IMR-90 (cell line): ENCODE results near the gene OR4Q2. TPM values are rescaled to one million over a fixed set of nuclear protein-coding genes. Genes with fewer than 3 reads are reported as not detected.

ENCODE experiments used
- ATAC-seq: fragments of 200-7000 bp; cut with Tn5 transposase; 2 replicates; pipeline ENCODE4 v1.9.1; 2020; ENCODE audit warnings: low read depth, mild to moderate bottlenecking, moderate library complexity
- BruUV-seq: library from RNA; stranded (reverse); fragments of 400-500 nt; replicated peaks from 2 replicates; lab custom pipeline; 2021; lab: Mats Ljungman, UMichigan
- CTCF ChIA-PET: fragments of 300-600 bp; formaldehyde crosslinking; extraction: SDS; loops from one replicate; lab custom pipeline; 2021; ENCODE audit warnings: antibody characterized with exemption; lab: Yijun Ruan, JAX
- POLR2A ChIA-PET: fragments of 300-600 bp; sonication (Branson Sonifier 250); formaldehyde crosslinking; loops from one replicate; lab custom pipeline; 2022; ENCODE audit warnings: antibody characterized with exemption; ENCODE audit not compliant: unreplicated experiment; lab: Charles Lee
- DNase-seq: peaks from one replicate; pipeline ENCODE4 v3.0.0; 2013
- H2AFZ ChIP-seq: replicated peaks from 2 replicates; pipeline ENCODE3; 2013; ENCODE audit warnings: low read length, mild to moderate bottlenecking; ENCODE audit not compliant: poor library complexity
- H2AK5ac ChIP-seq: 2 replicates; pipeline ENCODE4 v1.6.1; 2013; ENCODE audit warnings: low read depth, low read length, inconsistent platforms
- H2AK9ac ChIP-seq: replicated peaks from 2 replicates; pipeline ENCODE3; 2013; ENCODE audit warnings: mild to moderate bottlenecking, low read depth, low read length, moderate library complexity; ENCODE audit not compliant: poor library complexity
- H2BK120ac ChIP-seq: 2 replicates; pipeline ENCODE4 v1.6.1; 2013; ENCODE audit warnings: low read depth, low read length, inconsistent platforms
- H2BK15ac ChIP-seq: 3 replicates; pipeline ENCODE4 v1.6.1; 2013; ENCODE audit warnings: low read depth, low read length, inconsistent platforms
- H2BK20ac ChIP-seq: 2 replicates; pipeline ENCODE4 v1.6.1; 2013; ENCODE audit warnings: low read depth, mild to moderate bottlenecking, inconsistent platforms, low read length, moderate library complexity
- H2BK5ac ChIP-seq: 2 replicates; pipeline ENCODE4 v1.6.1; 2013; ENCODE audit warnings: mild to moderate bottlenecking, low read depth, low read length, inconsistent platforms; ENCODE audit not compliant: poor library complexity, severe bottlenecking
- H3K14ac ChIP-seq: replicated peaks from 2 replicates; pipeline ENCODE4 v1.6.1; 2013; ENCODE audit warnings: low read depth, low read length, inconsistent platforms
- H3K18ac ChIP-seq: 2 replicates; pipeline ENCODE4 v1.6.1; 2013; ENCODE audit warnings: low read depth, low read length, control low read depth
- H3K23ac ChIP-seq: 2 replicates; pipeline ENCODE4 v1.6.1; 2013; ENCODE audit warnings: low read depth, low read length, inconsistent platforms
- H3K27ac ChIP-seq: 2 replicates; pipeline ENCODE4 v1.5.1; 2013; ENCODE audit warnings: mild to moderate bottlenecking, control low read depth, low read length; ENCODE audit not compliant: insufficient read depth
- H3K27me3 ChIP-seq: 2 replicates; pipeline ENCODE4 v1.6.1; 2013; ENCODE audit warnings: low read length; ENCODE audit not compliant: control insufficient read depth, insufficient read depth
- H3K36me3 ChIP-seq: 2 replicates; pipeline ENCODE4 v1.6.1; 2013; ENCODE audit warnings: low read length, mixed read lengths; ENCODE audit not compliant: control insufficient read depth, insufficient read depth
- H3K4ac ChIP-seq: 2 replicates; pipeline ENCODE4 v1.6.1; 2013; ENCODE audit warnings: low read depth, low read length, inconsistent platforms
- H3K4me1 ChIP-seq: 2 replicates; pipeline ENCODE4 v1.6.1; 2013; ENCODE audit warnings: low read length, mixed read lengths; ENCODE audit not compliant: control insufficient read depth, insufficient read depth
- H3K4me2 ChIP-seq: 2 replicates; pipeline ENCODE4 v1.6.1; 2013; ENCODE audit warnings: low read depth, mild to moderate bottlenecking, control low read depth, low read length, moderate library complexity
- H3K4me3 ChIP-seq: 2 replicates; pipeline ENCODE4 v1.5.1; 2013; ENCODE audit warnings: low read depth, mild to moderate bottlenecking, control low read depth, low read length, moderate library complexity; ENCODE audit not compliant: insufficient read depth
- H3K56ac ChIP-seq: 2 replicates; pipeline ENCODE4 v1.6.1; 2013; ENCODE audit warnings: low read length, inconsistent platforms; ENCODE audit not compliant: insufficient read depth; ENCODE audit errors: extremely low read depth
- H3K79me1 ChIP-seq, 2 experiments: 2 replicates each; pipeline ENCODE4 v1.6.1; 2013; ENCODE audit warnings: low read length in 2 of 2, inconsistent platforms in 1 of 2, low read depth in 1 of 2
- H3K9ac ChIP-seq: 2 replicates; pipeline ENCODE4 v1.6.1; 2013; ENCODE audit warnings: low read depth, low read length, control low read depth
- H3K9me1 ChIP-seq: 2 replicates; pipeline ENCODE4 v1.6.1; 2013; ENCODE audit warnings: low read length, inconsistent platforms; ENCODE audit not compliant: insufficient read depth
- H3K9me3 ChIP-seq: 2 replicates; pipeline ENCODE4 v1.6.1; 2013; ENCODE audit warnings: low read length; ENCODE audit not compliant: control insufficient read depth, insufficient read depth
- H4K20me1 ChIP-seq: 2 replicates; pipeline ENCODE4 v1.6.1; 2013; ENCODE audit warnings: low read length, inconsistent platforms; ENCODE audit not compliant: insufficient read depth
- H4K5ac ChIP-seq: 2 replicates; pipeline ENCODE4 v1.6.1; 2013; ENCODE audit warnings: mild to moderate bottlenecking, low read depth, low read length, control low read depth
- H4K8ac ChIP-seq, 2 experiments: 2 replicates each; pipeline ENCODE4 v1.6.1; 2013; ENCODE audit warnings: low read depth in 2 of 2, low read length in 2 of 2, control low read depth in 1 of 2, inconsistent platforms in 1 of 2
- H4K91ac ChIP-seq: 2 replicates; pipeline ENCODE4 v1.6.1; 2013; ENCODE audit warnings: low read depth, low read length, inconsistent platforms; ENCODE audit not compliant: insufficient read depth
- BHLHE40 ChIP-seq: fragments of 150-350 bp; IDR thresholded peaks from 2 replicates; pipeline ENCODE4 v1.6.1; 2016; ENCODE audit warnings: mild to moderate bottlenecking, low read depth, low read length
- FOS ChIP-seq: fragments of 150-350 bp; IDR thresholded peaks from 2 replicates; pipeline ENCODE4 v1.6.1; 2016; ENCODE audit warnings: low read depth, low read length
- WGBS, 2 experiments: methylation state at CpG; one replicate each; pipeline versions ENCODE4 v1.1.5 to v1.1.7; 2013; ENCODE audit warnings: missing lambda C conversion rate in 2 of 2; ENCODE audit not compliant: insufficient read length in 1 of 2; ENCODE audit errors: extremely low coverage in 2 of 2; 5-methylcytosine and 5-hydroxymethylcytosine counted together
- dilution Hi-C: fragments of 300-500 bp; cut with HindIII; formaldehyde crosslinking; loops from one replicate; pipeline ENCODE4 v1.14.3; 2018; ENCODE audit warnings: low sequenced_read_pairs; ENCODE audit not compliant: unreplicated experiment
- in situ Hi-C: fragments of 300-500 bp; cut with MboI; formaldehyde crosslinking; loops from 3 replicates; pipeline ENCODE4 v1.14.3; 2019; ENCODE audit warnings: low sequenced_read_pairs, inconsistent platforms, mixed read lengths
- intact Hi-C: fragments of 100-400 bp; cut with micrococcal nuclease; formaldehyde crosslinking; loops from 2 replicates; pipeline ENCODE4 v1.10.0; 2022
- polyA plus RNA-seq, 3 experiments: library from polyadenylated mRNA; depleted of rRNA; stranded (reverse); fragments of >200 nt; gene quantifications; 2 replicates each; pipeline ENCODE4 v1.2.3, GENCODE V29; 2012; ENCODE audit warnings: low replicate concordance in 1 of 3
- total RNA-seq: library from RNA; depleted of rRNA; stranded (reverse); fragments of >200 nt; gene quantifications from 2 replicates; pipeline ENCODE4 v1.2.3, GENCODE V29; 2012

Gene OR4Q2
- total and polyA plus RNA-seq, 2 of the 4 experiments (the other 2 are of a cell fraction), result not detected

- no peak overlapping the region for H3K56ac ChIP-seq
- BruUV-seq, result no TSS peak
- in situ Hi-C loops, result no loop called here
Measured at GRCh38 chr14:20035449-20035848, 33.5 kb downstream of the OR4Q2 start.

More at GRCh38 chr14:20035449-20035848, 33.5 kb downstream of the OR4Q2 start:
- Histone ChIP-seq H3K27me3 (no peaks in the 10 kb centered on the region), H3K4me2 (no peak overlapping the region), H4K5ac (no peak overlapping the region), H3K23ac (no peak overlapping the region), H3K4me1 (no peaks in the 10 kb centered on the region), H2BK20ac (no peak overlapping the region), H3K9ac (no peak overlapping the region), H3K36me3 (no peaks in the 10 kb centered on the region), H2AK5ac (no peak overlapping the region), H2BK5ac (no peak overlapping the region), H3K18ac (no peak overlapping the region), H3K9me1 (no peaks in the 10 kb centered on the region), H3K9me3 (peaks cover 11% of the 10 kb centered on the region), H4K91ac (no peak overlapping the region), H3K79me1 (no peaks in the 10 kb centered on the region), H3K14ac (no peak overlapping the region), H2BK120ac (no peak overlapping the region), H3K4ac (no peak overlapping the region), H4K8ac (no peak overlapping the region), H2AFZ (no peak overlapping the region), H3K4me3 (no peak overlapping the region), H2BK15ac (no peak overlapping the region), H3K27ac (no peak overlapping the region), H4K20me1 (no peaks in the 10 kb centered on the region), H2AK9ac (no peak overlapping the region)
- dilution Hi-C loops, result no loop called here
- no CpG with 5 or more reads among the region's 3 CpGs for WGBS, 2 experiments
- ATAC-seq (no peak), DNase-seq (no peak)
- ChIA-PET POLR2A (no interaction called here), CTCF (no interaction called here)
- intact Hi-C loops, result no loop called here
- TF ChIP-seq BHLHE40, result no peak
- no peak for TF ChIP-seq FOS
